Stimulated activated naive CD4-positive, alpha-beta T cell treated with Interleukin-2 at 50 U/mL for 16 hours (primary cell): ENCODE measurements around the gene ACTL7A.
"Not testable (repeated sequence)": the region's sequence is repeated elsewhere in the genome, so short reads cannot be mapped to it uniquely, and the experiment has no call there.

ENCODE experiments used
- DNase-seq: peaks from one replicate; lab custom pipeline; 2025; lab: John Stamatoyannopoulos, UW

ACTL7A gene, protein sequence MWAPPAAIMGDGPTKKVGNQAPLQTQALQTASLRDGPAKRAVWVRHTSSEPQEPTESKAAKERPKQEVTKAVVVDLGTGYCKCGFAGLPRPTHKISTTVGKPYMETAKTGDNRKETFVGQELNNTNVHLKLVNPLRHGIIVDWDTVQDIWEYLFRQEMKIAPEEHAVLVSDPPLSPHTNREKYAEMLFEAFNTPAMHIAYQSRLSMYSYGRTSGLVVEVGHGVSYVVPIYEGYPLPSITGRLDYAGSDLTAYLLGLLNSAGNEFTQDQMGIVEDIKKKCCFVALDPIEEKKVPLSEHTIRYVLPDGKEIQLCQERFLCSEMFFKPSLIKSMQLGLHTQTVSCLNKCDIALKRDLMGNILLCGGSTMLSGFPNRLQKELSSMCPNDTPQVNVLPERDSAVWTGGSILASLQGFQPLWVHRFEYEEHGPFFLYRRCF

DNA sequence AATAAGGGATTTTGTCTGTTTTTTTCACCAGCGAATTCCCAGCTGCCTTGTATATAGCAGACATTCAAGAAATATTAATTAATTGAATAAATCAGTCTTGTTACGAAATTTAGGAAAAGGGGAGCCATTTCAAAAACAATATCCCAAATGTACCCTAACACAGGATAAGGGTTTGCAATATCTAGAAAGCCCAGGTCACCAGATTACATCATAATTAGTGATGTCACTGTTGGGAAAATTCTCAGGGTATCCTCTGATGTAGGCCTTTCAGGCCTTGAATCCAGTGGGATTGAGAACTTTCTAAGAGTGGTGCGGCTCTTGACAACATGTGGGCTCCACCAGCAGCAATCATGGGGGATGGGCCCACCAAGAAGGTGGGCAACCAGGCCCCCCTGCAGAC, at the start of gene ACTL7A:
Gene ACTL7A, plus strand, starts transcription at position 270 of the 400 bp plus-strand sequence. Its CDS starts 57 bp downstream, at position 327.
- DNase-seq, result no peak

DNA sequence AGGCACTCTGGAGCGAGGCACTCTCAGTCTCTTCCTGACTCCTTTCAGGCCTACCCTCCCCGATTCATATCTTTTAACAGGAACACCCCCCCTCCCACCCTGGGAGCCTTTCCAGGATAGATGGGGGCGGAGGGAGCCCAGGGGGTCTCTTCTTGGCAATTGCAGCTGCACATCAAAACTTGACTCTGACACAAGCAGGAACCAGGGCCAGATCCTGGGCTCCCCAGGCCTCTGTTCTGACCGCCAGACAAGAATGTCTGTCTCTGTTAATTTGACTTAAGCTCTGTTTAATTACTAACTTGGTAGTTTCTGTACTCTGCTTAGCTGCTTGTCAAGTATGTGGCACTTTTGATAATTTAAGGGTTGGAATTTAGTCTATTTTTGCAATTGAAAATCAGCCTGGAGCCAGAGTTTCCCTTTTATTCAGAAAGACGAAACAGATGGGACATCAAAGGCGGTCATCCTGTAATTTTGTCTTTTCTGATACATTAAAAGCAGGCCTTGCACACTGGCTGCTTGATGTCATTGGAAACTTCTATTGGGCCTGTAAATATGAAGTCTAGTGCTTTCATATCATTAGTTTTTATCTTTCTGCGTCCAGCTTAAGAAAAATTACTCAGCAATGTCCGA, 49.6 kb upstream of the ACTL7A start:
- no peak for DNase-seq

DNA sequence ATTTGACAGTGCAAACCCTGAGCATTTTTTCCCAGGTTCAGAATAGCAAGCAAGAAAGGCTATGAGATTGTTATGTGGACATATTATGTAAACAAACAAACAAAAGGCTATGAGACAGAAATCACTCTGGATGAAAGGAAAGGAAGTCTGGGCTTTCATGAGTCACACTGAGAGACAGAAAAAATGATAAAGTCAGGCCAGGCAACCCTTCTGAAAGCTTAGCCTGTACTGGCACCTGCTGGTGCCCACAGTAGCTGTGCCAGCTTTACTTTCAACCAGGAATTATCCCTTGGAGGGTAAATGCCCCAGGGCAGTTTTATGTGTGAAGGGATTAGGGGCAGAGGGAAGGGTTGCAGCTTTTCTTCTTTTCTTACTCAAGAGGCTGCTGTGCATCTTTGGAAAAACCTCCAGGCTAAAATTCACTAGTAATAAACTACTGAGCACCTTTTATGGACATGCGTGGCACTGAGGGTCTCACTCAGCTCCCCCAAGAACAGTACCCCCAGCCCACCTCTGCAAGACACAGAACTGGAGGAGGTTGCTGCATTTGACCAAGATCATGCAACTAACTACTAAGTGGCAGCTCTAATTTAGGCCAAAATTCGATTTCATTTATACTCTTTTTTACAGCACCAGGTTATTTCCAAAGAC, 48.0 kb upstream of the ACTL7A start:
- DNase-seq, result no peak

DNA sequence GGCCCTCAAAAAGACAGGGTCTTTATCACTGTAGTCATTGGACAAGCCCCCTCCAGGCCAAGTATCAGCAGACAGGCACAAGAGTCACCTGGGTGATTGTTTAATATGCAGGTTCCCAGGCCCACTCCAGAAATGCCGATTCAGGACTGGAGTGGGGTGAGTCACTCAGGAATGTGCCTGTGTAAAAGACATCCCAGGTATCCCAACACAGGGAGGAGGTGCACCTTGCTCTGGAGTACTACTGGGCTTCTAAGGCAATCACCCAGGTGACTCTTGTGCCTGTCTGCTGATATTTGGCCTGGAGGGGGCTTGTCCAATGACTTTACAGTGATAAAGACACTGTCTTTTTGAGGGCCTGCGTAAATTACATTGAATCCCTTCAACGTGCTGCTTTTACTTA, 46.9 kb upstream of the ACTL7A start:
- no peak for DNase-seq

DNA sequence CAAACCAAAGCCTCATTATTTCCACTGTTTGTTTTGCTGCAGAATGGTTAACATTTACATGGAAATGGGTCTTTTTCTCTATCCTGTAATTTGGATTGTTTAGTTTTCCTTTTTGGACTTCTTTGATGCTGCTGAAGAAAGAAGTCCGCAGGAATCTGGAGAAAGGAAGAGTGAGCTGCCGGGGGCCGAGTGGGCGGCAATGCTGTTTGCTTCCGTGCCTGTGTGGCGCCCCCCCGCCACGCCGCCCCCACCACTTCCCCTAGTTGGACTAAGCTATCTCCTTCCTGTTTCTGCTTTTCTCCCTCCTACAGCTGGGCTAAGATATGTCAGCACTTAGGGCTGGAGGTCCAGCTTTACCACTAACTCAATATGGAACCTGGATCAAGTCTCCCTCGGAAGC, 46.0 kb upstream of the ACTL7A start:
- DNase-seq, result no peak

DNA sequence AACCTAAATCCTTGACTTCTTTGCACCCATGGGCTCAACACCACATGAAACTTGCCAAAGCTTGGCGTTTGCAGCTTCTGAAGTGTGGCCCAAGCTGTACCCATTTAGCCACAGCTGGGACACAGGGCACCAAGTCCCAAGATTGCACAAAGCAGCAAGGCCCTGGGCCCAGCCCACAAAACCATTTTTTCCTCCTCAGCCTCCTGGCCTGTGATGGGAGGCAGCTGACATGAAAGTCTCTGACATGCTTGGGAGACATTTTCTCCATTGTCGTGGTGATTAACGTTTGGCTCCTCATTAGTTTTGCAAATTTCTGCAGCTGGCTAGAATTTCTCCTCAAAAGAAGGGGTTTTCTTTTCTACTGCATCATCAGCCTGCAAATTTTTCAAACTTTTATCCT, 38.2 kb upstream of the ACTL7A start:
- DNase-seq, result no peak

DNA sequence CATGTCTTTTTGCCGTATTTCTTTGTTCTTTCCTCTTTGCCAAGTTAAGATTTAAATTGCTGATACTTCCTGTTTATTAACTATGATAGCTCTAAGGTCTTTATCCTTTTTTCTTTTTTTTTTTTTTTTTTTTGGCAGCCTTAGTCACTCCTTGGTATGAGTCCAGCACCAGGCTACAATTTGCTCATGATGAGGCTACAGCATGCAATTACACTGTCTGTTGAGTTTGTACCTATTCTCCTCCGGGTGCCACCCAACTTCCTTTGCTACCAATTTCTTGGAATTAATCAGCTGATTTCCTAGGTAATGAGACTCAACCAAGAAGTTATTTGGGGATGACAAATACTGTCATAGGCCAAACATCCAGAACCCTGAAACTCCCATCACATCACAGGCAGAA, 31.8 kb upstream of the ACTL7A start:
- DNase-seq, result no peak

DNA sequence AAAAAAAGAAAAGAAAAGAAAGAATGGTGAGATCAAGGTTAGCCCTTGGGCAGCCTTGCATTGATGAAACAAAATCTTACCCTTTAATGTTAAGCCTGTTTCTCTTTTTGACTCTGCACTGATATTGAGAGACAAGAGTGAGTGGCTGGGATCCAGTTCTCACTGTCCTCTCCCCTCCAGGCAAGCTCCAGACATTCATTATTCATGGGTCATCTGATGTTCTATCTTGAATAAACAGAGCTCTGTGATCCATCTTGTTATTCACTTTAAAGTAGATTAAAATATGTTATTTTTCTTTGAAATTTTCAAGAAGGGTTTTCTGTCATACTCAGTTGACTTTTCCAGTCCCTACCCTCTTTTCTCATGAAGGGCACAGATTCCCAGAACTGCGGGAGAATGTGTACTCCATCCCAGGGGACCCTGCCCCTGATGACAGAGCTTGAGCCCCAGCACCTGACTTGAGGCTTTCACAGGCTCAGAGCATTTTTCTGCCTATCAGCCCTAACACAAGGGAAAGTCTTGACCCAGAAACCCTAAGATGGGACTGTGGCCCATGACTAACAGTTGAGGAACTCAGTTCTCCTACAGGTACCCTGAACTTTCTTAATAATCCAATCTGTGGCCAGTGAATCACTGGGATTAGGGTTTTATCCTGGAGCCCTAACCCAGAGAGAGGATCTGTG, 30.4 kb upstream of the ACTL7A start:
- DNase-seq, result no peak

DNA sequence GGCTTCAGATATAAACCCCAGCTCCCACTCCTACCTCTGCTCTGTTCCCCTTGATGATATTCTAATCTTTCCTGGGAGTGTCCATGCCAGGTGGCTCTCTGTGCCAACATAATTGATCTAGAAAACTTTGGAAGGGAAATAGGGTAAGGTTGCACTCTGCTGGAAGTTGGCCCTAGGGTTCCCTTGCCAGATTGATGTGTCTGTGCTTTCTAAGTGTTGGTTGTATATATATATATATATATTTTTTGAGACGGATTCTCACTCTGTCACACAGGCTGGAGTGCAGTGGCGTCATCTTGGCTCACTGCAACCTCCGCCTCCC, 29.9 kb upstream of the ACTL7A start:
- DNase-seq, result no peak

DNA sequence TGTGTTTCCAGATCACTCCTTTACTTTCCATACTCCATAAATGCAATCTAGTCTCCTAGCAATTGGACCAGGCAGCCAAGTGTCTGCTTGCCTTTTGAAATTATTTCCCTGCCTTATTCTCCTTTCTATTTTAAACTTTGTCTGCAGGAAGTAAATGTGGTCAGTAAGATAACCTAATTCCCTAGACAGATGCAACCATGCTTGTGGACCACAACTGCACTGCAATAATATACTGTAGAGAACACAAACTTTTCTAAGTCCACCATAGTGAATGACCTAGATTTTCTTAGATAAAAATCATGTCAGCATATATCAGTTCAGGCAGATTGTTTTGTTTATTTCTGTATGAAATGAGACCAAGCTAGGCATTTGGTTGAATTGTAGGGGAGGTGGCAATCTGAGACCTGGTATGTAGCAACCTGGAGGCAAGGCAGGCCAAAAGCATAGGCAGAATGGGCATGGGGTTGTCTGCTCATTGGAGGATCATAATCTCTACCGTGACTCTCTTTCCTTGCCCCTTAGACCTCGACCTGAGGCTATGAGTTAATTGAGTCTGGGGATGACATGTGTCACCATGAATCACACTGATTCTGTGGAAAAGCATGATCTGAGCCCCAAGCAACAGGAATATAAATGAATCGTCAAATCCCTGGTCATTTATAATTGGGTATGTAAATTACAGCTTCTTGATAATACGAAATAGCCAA, 27.0 kb upstream of the ACTL7A start:
- no peak for DNase-seq

DNA sequence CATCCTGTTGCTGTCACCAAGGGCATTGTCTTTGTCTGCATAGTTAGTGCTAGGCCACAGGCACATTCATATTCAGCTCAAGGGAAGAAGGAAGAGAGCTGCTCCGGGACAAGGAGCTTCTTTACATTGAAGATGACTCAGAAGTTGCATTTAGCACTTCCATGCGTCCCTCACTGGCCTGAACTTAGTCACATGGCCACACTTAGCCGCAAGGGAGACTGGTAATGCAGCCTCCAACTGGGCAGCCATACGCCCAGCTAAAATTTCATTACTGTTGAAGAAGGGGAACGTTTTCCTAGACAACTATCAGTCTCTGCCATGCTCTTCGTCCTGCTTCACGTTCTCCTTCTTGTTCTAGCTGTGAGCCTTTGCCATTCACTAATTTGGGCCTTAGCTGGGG, 26.2 kb upstream of the ACTL7A start:
- DNase-seq, result no peak

DNA sequence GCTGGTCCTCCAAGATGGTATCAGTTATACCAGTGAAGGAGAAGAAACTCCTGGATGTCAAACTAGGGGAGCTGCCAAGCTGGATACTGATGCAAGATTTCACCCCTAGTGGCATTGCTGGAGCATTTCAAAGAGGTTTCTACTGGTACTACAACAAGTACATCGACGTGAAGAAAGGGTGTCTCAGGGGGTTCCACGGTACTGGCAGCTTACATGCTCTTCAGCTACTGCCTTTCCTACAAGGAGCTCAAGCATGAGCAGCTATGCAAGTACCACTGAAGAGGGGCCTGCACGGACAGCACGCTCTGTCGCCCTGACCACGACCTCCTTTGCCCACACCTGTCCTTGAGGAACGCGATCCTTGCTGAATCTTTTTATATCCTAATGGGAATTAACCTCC, 25.7 kb upstream of the ACTL7A start:
- no peak for DNase-seq

DNA sequence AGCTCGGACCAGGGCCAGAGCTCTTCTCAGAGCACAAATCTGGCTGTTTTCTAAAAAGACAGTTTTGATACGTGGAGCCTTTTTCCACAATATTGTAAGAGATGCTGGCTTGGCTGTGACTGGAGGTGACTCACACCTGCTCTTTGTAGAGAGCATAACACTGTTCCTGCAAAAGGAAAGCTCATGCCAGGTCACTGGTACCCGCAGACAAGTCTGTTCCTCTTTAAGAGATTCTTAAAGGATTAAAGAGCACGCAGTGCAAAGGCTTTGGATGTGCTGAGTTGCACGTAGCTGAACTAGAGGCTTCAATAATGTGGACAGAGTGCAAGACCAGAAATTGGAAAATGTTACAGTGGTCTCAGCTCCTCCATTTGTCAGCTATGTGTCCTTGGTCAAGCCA, 25.3 kb upstream of the ACTL7A start:
- no peak for DNase-seq

DNA sequence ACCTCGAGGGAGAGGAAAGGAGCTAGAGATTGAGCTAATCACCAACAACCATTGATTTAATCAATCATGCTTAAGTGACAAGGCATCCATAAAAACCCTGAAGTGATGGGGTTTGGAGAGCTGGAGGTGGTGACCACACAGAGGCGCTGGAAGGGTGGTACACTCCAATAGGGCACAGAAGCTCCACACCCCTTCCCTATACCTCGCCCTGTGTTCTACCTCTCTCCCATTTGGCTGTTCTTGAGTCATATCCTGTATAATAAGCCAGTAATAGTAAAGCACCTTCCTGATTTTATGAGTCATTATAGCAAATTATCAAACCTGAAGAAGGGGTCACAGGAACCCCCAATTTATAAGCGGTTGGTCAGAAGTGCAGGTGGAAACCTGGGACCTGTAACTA, 24.5 kb upstream of the ACTL7A start:
- DNase-seq, result no peak

DNA sequence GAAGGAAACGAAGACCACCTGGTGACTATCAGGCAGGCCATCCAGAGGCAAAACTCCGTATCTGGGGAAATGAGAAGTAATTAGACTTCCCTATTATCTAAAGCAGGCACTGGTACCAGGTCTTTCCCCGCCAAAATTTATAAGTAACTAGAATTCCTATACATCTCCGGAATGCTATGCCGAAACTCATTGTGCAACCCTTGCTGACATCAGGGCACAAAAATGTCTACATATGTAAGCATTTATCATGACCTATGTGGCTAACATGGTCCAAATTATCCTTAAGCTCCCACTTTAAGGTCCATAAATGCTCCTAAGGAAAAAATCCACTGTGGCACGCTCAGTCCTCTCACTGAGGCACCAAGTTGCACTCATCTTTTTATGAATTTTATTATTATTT, 24.0 kb upstream of the ACTL7A start:
- DNase-seq, result no peak

DNA sequence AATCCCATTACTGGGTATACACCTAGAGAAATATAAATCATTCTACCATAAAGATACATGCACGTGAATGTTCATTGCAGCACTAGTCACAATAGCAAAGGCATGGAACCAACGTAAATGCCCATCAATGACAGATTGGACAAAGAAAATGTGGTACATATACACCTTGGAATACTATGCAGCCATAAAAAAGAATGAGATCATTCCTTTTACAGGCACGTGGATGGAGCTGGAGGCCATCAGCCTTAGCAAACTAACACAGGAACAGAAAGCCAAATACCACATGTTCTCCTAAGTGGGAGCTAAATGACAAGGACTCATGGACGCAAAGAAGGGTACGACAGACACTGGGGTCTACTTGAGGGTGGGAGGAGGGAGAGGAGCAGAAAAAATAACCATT, 22.5 kb upstream of the ACTL7A start:
- DNase-seq, result not testable (repeated sequence)

DNA sequence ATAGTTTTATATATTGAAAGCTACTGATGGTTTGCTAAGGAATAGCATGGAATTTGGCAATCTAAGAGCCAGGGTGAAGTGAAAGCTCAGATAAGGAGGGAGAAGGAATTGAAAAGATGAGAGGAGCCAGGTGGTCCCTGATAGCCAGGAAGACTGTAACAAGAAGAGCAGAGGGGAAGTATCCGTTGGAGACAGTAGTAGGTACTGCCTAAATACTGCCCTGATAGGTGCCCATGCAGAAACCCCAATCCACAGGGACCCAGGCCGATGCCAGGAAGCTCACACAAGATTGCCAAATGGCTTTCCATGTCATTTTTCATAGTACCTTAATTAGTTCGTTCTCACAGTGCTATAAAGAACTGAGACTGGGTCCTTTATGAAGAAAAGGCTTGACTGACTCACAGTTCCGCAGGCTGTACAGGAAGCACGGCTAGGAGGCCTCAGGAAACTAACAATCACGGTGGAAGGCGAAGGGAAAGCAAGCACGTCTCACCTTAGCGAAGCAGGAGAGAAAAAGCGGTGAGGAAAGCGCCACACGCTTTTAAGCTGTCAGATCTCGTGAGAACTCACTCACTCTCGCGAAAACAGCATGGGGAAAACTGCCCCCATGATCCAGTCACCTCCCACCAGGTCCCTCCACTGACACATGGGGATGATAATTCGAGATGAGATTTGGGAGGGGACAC, 19.3 kb upstream of the ACTL7A start:
- DNase-seq, result no peak

DNA sequence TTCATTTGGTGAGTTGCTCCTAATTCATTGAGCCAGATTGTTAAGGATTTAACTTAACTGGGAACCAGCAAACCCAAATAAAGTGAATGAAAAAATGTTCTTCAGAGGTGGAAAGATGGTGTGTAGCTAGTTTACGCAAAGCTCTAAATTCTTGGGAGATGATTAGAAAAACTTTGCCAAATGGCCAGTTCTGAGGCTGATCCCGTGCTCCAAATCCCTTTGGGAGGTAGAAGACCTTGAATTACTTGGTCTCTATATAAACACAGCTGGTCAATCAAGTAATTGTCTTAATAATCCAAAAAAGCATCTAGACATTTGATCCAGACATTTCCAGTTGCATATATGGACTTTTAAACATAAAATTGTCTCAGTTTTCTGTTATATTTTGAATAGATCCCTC, 17.7 kb upstream of the ACTL7A start:
- DNase-seq, result no peak

DNA sequence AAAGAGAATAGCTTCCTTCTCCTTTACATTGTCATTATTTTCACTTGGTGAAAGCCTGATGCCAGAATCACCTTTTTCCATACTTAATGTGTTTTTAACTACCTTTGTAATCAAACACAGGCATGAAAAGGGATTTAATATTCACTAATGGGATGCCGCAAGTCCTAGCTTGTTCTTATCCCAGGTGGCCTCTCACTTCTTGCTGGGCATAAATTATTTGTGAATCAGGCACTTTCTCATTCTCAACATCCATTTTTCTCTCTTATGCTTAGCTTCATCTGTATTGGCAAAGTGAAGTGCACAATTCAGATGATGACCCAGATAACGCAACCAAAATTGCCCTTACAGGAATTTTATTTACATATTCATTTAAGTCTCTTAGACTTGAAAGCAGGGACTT, 17.2 kb upstream of the ACTL7A start:
- no peak for DNase-seq

DNA sequence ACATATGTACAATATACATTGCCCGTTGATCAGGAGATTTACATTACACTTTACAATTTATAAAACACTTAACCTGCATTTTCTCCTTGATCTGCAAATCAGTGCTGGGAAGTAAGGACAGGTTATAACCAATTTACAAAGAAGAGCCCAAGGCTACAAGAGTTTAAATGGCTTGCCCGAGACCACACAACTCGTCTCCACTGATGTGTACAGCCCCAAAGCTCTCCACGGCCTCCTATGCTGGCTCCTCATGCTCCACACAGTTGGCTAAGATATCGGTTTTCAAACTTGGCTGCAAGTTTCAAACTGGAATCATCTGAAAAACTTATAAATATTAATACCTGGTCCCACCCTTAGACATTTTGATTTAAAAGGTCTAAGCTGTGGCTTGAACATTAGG, 16.6 kb upstream of the ACTL7A start:
- no peak for DNase-seq

DNA sequence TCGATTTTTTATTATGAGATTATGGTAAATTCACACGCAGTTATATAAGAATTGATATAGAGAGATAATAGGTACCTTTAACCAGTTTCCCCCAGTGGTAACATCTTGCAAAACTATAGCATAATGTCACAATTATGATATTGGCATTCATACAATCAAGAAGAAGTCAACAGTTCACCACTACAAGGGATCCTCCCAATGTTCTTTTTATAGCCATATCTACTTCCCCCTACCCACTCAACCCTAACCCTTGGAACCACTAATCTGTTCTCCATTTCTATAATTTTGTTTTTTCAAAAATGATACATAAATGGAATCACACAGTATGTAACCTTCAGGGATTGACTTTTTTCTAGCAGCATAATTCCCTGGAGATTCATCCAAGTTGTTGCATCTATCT, 16.1 kb upstream of the ACTL7A start:
- no peak for DNase-seq

DNA sequence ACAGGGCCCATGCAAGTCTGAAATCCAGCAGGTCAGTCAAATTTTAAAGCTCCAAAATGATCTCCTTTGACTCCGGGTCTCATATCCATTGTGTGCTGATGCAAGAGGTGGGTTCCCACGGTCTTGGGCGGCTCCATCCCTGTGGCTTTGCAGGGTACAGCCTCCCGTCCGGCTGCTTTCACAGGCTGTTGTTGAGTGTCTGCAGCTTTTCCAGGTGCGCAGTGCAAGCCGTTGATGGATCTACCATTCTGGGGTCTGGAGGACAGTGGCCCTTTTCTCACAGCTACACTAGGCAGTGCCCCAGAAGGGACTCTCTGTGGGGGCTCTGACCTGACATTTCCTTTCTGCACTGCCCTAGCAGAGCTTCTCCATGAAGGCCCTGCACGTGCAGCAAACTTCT, 13.8 kb upstream of the ACTL7A start:
- DNase-seq, result not testable (repeated sequence)
